GM23338 (cell line): ENCODE measurements around the gene NSD1. TPM values are rescaled to one million over a fixed set of nuclear protein-coding genes. Genes with fewer than 3 reads are reported as not detected.

Source experiments
- CREB1 ChIP-seq: fragments of 250-450 bp; sonication (Bioruptor Pico); IDR thresholded peaks from 2 replicates; pipeline ENCODE4 v1.5.0; 2020; ENCODE audit warnings: low read depth, mild to moderate bottlenecking, moderate library complexity
- CTCF ChIP-seq, 2 experiments: fragments of 200-600 bp in 1 of 2; sonication (generic) in 1 of 2; conservative IDR thresholded peaks; 2 replicates each; pipeline versions ENCODE4 v1.5.1 to v1.6.1; 2016 to 2017; ENCODE audit warnings: antibody characterized with exemption in 2 of 2, low read depth in 2 of 2, mild to moderate bottlenecking in 2 of 2, moderate library complexity in 1 of 2
- EZH2 ChIP-seq: fragments of 200-600 bp; sonication (generic); IDR thresholded peaks from one replicate; pipeline ENCODE4 v1.8.0; 2017; ENCODE audit warnings: antibody characterized with exemption, mild to moderate bottlenecking, low read depth; ENCODE audit not compliant: unreplicated experiment
- REST ChIP-seq: IDR thresholded peaks from one replicate; pipeline ENCODE4 v1.6.1; 2018; ENCODE audit warnings: antibody characterized with exemption; ENCODE audit not compliant: unreplicated experiment
- ZNF462 ChIP-seq: fragments of 250-450 bp; sonication (Bioruptor Pico); IDR thresholded peaks from 2 replicates; pipeline ENCODE4 v1.5.0; 2020; ENCODE audit warnings: mild to moderate bottlenecking, moderate library complexity
- polyA plus RNA-seq: library from polyadenylated mRNA; unstranded; fragments of >200 nt; fragmentation: Nextera tagmentation; extraction: Ambion mirVana; gene quantifications from 2 replicates; pipeline ENCODE4 v1.2.1, GENCODE V29; 2016
- total RNA-seq: library from RNA; depleted of rRNA; stranded (reverse); fragments of >200 nt; shearing (Covaris generic); gene quantifications from 2 replicates; pipeline ENCODE4 v1.2.3, GENCODE V29; 2014

NSD1 gene
- total and polyA plus RNA-seq, 2 experiments from 2014 or later = 96.4 to 106 TPM

GRCh38 chr5:177294632-177295031, 161.1 kb downstream of the NSD1 start (continued):
- no peak for TF ChIP-seq ZNF462 (CRISPR knock-in tag)
- TF ChIP-seq CTCF (conservative IDR thresholded peaks at IDR 0.05; ENCODE audit: low read depth in 2 of 2) = no peak
- no peak for TF ChIP-seq REST
- TF ChIP-seq EZH2 = no peak
- no peak for TF ChIP-seq CREB1 (CRISPR knock-in tag)
